HG02884 (cell line): Measurements from ENCODE around the gene ZNF157.
"Not testable (repeated sequence)": the region's sequence is repeated elsewhere in the genome, so short reads cannot be mapped to it uniquely, and the experiment has no call there.

Source experiments
- ATAC-seq: cut with Tn5 transposase; IDR thresholded peaks from one replicate; pipeline ENCODE4 v1.9.1; 2021; ENCODE audit warnings: mild to moderate bottlenecking, moderate library complexity; ENCODE audit not compliant: unreplicated experiment

The ZNF157 gene

DNA sequence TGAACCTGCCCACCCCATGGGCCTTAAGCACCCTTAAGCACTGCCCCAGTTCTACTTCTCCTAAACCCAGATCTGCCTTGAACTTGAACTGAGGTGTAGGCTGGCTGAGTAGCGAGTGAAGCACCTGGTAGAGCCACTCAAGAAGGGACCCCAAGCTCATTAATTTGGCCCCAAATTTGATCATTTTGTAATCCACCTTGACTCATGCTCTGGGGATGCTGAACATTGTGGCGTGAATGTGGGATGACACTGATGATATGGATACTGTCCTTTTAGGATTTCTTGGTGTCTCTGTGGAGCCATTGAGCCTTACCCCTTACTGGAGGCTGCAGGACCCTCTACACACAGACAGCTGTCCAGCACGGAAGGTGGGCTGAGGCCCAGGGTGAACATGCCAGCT, at the start of gene ZNF157:
TSS of gene ZNF157 (plus strand) at position 301 of the 400 bp plus-strand sequence. CDS start at position 392, 91 bp downstream.
- ATAC-seq, result no peak

DNA sequence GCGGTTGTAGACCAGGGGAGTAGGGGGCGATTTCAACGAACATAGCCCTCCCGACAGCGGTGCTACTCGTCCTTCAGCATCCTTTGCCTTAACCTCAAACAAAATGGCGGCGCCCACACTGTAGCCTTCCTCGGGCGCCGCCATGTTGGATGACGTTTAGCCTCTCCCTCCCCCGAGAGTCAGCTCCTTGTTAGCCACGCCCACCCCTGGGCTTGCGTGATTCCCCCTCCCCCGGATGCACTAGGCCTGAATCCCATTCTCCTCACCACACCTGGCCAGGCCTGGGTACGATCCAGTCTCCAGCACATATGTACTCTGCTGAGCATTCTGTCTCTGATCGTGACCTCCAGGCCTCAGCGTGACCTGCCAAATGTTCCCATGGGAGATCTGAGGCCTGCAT, 49.0 kb upstream of the ZNF157 start:
- ATAC-seq, result no peak

DNA sequence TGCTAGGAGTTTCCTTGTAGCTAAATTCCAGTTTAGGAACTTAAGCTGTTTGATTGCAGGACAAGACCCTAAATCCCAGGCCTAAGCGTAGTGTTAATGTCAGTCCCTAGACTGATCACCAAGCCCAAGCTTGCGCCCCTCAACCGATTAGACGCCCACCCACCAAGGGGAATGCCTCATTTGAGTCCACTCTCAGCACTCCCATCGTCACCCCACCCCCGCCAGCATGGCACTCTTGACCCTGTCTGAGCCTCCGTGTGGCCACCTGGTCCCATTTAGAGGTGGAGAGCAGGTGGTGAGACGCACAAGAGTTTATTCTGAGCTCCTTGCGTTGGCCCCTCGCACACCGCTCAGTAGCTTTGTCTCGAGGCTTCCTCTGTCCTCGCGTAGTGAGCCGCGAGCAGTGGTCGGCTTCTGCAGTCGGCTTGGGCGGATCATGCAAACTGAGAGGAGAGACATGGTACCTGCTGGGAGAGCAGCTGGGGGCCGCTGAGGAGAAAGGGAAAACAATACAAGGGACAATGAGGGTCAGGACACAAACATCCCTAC, 48.5 kb upstream of the ZNF157 start:
- no peak for ATAC-seq

DNA sequence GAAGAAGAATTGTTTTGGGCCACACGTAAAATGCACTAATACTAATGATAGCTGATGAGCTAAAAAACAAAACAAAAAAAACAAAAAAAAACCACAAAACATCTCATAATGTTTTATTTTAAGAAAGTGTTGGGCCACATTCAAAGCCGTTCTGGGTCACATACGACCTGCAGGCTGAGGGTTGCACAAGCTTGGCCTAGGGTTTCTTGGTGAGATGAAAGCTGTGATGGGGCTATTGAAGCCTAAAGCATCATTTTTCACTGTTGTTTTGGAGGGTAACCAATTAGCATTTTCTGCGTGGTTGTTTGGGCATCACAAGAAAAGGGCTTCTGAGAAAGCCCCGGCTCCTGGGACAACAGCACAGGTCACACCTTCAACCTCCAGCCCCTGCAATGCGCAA, 42.5 kb upstream of the ZNF157 start:
- ATAC-seq, result no peak

DNA sequence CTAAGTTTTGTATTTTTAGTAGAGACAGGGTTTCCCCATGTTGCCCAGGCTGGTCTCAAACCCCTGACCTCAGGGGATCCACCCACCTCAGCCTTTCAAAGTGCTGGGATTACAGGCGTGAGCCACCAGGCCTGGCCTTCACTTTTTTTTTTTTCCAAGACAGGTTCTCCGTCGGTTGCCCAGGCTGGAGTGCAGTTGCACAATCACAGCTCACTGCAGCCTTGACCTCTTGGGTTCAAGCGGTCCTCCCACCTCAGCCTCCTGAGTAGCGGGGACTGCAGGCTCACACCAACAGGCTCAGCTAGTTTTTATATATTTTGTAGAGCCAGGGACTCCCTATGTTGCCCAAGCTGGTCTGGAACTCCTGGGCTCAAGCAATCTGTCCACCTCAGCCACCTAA, 37.6 kb upstream of the ZNF157 start:
- ATAC-seq, result not testable (repeated sequence)

DNA sequence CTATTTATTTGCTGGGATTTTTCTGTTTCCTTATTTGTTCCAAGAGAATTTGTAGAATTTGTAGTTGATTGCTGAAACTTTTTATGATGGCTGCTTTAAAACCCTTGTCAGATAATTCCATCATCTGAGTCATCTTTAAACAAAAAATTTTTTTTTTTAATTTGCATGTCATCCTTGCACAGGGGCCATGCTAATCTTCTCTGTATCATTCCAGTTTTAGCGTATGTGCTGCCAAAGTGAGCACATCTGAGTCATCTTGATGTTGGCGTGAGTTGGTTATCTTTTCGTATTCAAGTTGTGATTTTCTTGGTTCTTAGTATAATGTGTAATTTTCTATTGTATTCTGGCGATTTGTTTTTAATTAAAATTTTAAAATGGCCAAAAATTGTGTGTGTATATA, 18.7 kb upstream of the ZNF157 start:
- no peak for ATAC-seq

DNA sequence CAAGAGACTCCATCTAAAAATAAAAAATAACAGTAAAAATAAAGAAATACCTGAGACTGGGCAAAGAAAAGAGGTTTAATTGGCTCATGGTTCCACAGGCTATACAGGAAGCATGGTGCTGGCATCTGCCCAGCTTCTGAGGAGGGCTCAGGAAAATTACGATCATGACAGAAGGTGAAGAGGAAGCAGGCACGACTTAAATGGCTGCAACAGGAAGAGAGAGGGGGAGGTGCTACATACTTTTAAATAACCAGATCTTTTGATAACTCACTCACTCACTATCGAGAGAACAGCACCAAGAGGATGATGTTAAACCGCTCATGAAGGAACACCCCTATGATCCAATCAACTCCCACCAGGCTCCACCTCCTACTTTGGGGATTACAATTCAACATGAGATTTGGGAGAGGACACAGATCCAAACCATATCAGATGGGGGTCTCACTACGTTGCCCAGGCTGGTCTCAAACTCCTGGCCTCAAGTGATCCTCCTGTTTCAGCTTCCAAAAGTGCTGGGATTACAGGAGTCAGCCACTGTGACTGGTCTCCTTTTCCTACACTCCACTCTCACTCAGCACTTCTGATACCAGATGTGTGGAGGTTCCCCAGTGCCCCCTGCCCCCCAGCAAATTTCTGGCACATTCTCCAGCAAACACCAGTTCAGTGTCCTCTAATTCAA, 11.9 kb upstream of the ZNF157 start:
- no peak for ATAC-seq

DNA sequence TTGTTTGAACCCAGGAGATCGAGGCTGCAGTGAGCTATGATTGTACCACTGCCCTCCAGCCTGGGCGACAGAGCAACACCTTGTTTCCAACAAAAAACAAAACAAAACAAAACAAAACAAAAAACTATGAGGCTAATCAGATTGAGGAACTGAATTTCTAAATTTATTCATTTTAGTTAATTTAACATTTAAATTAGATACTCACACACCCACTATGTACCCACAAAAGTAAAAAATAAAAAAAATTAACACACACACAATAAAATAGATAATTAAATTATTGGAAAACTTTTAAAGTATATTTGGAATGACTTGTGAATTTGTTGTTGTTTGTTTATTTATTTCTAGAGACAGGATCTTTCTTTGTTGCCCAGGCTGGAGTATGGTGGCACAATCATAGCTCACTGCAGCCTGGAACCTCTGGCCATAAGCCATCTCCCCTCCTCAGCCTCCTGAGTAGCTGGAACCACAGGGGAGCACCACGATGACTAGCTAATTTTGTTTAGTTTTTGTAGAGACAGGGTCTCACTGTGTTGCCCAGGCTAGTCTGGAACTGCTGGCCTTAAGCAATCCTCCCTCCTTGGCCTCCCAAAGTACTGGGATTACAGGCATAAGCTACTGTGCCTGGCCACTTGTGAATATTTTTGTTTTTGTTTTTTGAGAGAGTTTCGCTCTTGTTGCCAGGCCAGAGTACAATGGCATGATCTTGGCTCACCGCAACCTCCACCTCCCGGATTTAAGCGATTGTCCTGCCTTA, 9.8 kb upstream of the ZNF157 start:
- ATAC-seq, result no peak

DNA sequence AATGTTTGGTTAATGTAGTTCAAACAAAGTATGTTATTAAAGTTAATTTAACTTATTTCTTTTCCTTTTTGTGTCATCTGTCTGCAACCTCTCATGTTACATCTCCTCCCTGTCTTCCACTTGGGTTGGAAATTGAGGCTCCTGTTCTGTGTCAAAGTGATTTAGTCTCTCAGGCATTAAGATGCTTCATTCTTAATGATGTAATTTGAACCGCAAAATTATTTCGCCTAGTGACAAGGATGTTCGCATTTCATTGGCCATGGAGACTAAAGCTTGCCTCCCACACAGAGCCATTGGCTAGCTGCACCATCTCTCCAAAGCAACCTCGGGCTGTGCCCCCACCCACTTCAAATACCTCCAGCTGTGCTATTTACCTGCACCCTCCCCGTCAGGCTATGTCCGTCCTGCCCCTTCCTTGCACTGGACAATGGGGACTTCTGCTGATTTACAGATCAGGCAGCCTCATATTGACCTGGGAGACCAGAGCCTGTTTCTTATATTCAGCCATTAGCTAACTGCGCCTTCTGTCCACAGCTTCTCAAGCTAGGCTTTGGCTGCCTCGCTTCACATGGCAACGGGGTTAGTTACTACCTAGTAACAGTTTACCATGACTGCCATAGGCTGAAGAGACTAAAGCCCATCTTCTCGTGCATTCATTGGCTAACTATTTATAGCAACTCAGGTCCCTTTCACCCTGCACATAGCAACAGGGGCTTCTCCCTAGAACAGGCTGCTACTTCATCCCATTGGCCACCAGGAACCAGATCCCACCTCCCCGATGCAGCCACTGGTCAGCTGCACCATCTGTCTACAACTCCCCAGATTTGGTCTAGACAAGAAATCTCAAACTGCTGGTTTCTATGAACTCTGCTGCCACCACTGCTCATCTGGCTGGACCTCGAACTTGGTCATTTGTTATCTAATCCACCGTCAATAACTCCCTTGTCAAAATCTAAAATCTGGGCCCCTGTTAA, 8.6 kb upstream of the ZNF157 start:
- ATAC-seq, result peak; percentile 83

DNA sequence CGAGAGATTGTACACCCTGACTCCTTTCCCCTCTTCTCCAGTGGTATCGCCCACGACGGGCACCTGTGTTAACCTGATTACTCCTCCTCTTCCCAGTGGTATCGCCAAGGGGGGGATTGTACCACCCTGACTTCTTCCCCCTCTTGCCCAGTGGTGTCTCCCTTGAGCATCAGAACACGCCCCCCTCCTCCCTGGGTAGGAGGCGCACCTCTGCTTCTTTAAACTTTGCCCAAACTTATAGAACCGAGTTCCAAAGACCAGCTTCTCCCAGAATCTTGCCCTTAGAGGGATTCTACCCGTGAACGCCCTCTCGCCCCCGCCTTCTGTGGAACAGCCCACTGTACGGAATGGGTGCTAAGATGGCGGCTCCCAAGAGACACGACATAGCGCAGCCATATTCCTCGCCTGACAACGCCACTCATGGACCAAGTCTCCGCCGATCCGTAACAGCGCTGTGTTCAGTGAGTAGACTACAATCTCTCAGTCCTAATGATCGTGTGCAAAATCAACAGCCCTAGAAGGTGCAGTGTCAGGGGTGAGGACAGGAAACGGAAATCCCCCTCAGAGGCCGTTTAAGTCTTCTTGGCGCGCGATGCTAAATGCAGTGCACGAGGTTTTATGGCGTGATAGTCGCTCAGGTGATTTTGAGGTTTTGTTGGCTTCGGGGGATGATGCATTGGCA, 4.2 kb upstream of the ZNF157 start:
- no peak for ATAC-seq

DNA sequence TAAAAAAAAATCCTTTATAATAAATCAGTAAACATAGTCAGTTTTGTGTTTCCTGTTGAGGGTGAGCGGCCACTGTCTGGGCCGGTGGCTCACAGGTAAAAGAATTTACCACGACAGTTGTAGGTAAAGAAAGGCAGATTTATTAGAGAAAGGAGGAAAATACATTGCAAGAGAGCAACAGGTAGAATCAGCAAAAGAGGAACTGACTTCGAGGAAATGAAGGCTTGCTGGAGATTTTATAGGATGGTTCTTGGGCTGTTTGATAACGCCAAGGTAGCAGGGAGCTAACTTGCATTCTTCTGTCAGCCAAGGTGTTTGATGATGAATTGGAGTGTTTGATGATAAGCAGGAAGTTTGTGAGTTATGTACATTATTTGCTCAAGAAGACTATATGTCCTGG, 2.8 kb downstream of the ZNF157 start:
- ATAC-seq, result no peak

DNA sequence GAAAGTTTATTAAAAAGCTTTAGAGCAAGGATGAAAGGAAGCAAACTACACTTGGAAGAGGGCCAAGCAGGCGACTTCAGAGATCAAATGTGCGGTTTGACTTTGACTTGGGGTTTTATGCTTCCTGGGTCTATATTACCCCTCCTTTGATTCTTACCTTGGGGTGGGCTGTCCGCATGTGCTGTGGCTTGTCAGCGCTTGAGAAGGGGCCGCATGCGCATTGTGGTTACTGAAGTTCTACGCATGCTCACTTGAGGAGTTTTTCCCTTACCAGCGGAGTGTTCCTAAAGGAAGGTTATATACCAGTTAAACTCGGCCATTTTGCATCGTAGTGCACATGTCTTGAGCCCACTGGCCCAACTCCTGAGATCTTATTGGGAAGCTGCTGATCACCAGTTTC, 9.9 kb downstream of the ZNF157 start:
- no peak for ATAC-seq

DNA sequence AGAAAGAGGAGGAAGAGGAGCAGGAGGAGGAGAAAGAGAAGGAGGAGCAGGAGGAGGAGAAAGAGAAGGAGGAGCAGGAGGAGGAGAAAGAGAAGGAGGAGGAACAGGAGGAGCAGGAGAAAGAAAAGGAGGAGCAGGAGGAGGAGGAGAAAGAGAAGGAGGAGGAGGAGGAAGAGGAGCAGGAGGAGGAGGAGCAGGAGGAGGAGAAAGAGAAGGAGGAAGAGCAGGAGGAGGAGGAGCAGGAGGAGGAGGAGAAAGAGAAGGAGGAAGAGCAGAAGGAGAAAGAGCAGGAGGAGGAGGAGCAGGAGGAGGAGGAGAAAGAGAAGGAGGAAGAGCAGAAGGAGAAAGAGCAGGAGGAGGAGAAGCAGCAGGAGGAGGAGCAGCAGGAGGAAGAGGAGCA, 10.5 kb downstream of the ZNF157 start:
- ATAC-seq, result not testable (repeated sequence)

DNA sequence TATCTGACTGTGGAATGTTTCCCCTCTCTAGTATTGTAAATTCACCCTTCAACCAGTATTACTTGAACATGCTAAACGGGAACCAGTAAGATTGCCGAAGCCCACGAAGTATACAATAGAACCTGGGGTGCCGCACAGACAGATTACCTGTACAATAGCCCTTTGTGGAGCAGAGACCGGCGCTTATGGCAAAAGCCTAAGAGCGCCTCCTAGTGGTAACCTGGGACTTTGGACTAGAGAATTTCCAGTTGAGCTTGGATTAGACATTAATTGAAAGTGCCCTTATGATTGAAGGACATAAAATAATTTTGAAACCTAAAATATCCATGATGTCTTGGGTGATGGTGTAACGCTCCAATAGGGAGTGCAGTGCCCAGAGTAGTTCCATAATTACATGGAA, 14.1 kb downstream of the ZNF157 start:
- no peak for ATAC-seq

DNA sequence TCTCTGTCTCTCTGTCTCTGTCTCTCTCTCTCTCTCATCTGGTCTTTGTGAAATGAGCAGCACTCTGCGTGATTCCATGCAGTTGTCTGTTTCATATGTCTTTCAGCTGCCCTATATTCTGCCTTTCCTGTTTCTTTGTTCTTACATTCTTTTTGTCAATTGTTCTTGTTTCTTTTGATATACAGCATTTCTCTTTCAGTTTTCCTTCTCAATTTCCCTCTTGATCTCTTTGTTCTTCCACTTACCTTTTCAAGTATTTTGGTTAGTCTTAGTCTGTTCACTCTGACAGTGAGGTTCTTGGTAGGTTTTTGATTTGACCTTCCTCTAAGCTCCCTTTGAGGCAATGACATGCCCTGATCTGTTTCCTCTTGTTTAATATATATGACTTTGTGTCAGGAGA, 20.4 kb downstream of the ZNF157 start:
- no peak for ATAC-seq

DNA sequence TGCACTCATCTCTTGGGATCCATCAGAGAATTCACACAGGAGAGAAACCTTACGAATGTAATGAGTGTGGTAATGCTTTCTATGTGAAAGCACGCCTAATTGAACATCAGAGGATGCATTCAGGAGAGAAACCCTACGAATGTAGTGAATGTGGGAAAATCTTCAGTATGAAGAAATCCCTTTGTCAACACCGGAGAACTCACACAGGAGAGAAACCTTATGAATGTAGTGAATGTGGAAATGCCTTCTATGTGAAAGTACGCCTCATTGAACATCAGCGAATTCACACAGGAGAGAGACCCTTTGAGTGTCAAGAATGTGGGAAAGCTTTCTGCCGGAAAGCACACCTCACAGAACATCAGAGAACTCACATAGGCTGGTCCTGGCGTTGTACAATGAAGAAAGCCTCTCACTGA, 42.8 kb downstream of the ZNF157 start:
- ATAC-seq, result no peak

DNA sequence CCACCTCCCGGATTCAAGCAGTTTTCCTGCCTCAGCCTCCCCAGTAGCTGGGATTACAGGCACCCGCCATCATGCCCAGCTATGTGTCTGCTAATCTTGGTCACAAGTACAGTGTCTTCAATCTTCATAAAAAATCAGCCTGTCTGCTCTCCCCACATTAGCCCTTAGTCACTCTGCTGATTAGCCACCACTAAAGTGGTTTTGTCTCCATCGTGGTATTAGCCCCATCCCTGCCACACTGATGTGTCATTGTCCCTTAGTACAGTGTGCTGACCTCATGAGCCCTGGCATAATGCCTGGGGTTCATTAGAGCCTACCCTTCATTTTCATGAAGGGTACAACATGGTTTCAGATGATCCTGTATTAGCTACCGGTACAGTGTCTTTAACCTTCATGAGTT, 49.9 kb downstream of the ZNF157 start:
- no peak for ATAC-seq

DNA sequence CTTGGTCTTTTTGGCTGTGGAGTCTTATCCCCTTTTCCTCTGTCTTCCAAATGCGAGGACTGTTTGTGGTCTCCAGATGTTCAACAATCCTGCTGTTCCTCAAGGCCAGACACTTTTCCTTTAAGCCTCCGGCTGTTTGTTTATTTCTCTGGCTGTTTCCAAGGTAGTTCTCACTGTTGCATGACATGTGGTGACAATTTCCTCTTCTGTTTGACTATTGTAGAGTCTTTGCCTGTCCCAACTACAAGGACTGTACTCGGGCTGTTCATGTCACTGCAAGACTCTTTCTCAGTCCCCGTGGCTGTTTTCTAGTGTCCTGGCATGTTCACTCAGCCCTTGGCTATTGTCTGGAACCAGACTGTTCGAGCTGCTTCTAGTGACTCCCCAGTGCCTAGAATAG, 50.6 kb downstream of the ZNF157 start:
- no peak for ATAC-seq

DNA sequence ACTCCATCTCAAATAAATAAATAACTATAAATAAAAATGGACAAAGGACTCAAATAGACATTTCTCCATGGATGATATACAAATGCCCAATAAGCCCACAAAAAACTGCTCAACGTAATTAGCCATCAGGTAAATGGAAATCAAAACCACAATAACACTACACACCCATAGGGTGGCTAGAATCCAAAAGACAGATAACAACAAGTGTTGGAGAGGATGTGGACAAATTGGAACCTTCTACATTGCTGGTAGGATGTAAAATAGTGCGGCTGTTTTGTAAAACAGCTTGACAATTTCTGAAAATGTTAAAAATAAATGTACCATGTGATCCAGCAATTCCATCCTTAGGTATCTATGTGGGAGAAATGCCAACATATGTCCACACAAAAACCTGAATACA, 52.1 kb downstream of the ZNF157 start:
- no peak for ATAC-seq

DNA sequence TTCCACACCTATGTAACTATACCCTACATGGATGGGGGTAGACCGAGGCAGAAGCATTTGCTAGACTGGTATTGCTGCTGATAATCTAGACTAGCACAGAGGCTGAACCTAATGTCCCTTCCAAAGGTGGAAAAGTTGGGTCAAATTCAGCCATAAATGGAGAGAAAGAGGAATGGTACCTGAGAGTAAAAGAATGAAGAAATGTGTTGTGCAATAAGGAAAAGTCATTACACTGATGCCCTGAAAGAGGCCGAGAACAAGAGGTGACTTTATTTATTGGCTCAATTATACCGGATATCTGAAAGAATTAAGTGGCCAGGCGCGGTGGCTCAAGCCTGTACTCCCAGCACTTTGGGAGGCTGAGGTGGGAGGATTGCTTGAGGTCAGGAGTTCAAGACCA, 60.5 kb downstream of the ZNF157 start:
- no peak for ATAC-seq

DNA sequence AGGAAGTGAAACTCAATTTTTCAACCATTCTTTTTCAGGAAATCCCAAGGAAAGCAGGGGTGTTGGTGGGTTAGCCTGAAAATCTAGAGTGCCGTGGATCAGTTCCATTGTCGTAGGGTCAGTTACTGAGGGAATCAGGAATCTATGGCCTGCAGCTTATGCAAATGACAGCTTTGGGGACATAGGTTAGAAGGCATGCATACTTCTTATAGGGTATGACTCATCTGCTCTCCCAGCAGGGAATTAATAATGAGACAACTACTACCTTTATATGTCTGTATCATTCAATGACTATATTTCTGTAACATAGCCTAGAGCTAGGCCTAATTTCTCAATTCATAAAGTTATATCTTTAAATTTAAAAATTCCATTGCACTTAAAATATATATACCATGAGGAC, 76.1 kb downstream of the ZNF157 start:
- no peak for ATAC-seq
